Measurements from ENCODE around the gene MRPL14.

DNA sequence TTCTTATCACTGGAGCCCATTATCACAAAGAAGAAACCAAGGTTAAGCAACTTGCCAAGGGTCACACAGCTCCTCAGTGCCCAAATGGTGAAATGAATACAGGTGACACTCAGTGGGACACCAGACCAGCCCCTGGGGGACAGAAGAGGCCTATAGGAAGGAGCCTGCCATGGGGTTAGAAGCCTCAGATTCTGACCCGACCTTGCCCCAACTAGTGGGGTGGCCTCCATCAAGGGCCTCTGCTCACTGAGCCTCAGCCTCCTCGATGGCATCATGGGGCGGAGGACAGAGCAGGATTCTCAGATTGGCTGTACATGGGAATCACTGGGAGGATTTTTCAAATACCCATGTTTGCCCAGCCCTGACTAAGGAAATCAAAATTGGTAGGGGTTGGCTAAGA lies 47.6 kb downstream of the MRPL14 start:
- TF ChIP-seq POLR2A (IDR thresholded peaks at IDR 0.05; ENCODE audit: low read depth, low read length) (no peak), MAFK (IDR thresholded peaks at IDR 0.05; ENCODE audit: low read depth, low read length) (no peak), MAZ (IDR thresholded peaks at IDR 0.05; ENCODE audit: borderline replicate concordance, low read depth, low read length) (no peak), RCOR1 (IDR thresholded peaks at IDR 0.05; ENCODE audit: insufficient replicate concordance, low read length) (no peak), USF2 (IDR thresholded peaks at IDR 0.05; ENCODE audit: low read depth, low read length) (no peak), CEBPB (IDR thresholded peaks at IDR 0.05; ENCODE audit: low read depth, low read length) (no peak), FOS (IDR thresholded peaks at IDR 0.05; ENCODE audit: low read depth, low read length) (no peak), RAD21 (IDR thresholded peaks at IDR 0.05; ENCODE audit: low read length) (no peak), SMC3 (IDR thresholded peaks at IDR 0.05; ENCODE audit: low read depth, low read length) (no peak), BHLHE40 (IDR thresholded peaks at IDR 0.05; ENCODE audit: low read depth, low read length) (no peak), CHD1 (IDR thresholded peaks at IDR 0.05; ENCODE audit: low read depth, low read length) (no peak), MXI1 (IDR thresholded peaks at IDR 0.05; ENCODE audit: borderline replicate concordance, low read depth, low read length) (no peak), RFX5 (IDR thresholded peaks at IDR 0.05; ENCODE audit: low read depth, low read length) (no peak)
- TF ChIP-seq, protein P1, sequence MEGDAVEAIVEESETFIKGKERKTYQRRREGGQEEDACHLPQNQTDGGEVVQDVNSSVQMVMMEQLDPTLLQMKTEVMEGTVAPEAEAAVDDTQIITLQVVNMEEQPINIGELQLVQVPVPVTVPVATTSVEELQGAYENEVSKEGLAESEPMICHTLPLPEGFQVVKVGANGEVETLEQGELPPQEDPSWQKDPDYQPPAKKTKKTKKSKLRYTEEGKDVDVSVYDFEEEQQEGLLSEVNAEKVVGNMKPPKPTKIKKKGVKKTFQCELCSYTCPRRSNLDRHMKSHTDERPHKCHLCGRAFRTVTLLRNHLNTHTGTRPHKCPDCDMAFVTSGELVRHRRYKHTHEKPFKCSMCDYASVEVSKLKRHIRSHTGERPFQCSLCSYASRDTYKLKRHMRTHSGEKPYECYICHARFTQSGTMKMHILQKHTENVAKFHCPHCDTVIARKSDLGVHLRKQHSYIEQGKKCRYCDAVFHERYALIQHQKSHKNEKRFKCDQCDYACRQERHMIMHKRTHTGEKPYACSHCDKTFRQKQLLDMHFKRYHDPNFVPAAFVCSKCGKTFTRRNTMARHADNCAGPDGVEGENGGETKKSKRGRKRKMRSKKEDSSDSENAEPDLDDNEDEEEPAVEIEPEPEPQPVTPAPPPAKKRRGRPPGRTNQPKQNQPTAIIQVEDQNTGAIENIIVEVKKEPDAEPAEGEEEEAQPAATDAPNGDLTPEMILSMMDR (conservative IDR thresholded peaks at IDR 0.05; ENCODE audit: low read depth, low read length): no peak

All from IMR-90 (cell line).